K562 (cell line): Measurements from ENCODE around the gene AGRN. TPM values are rescaled to one million over a fixed set of nuclear protein-coding genes. Genes with fewer than 3 reads are reported as not detected.
A peak's percentile ranks its signal among the peaks of the same experiment; 100 is the strongest.

Source experiments
- CBX3 ChIP-seq, 2 experiments: IDR thresholded peaks; 1 replicate in 1 of 2; 2 replicates in 1 of 2; pipeline ENCODE4 v1.6.1; 2012; ENCODE audit warnings: inconsistent platforms in 2 of 2, low read length in 2 of 2, borderline replicate concordance in 1 of 2, control low read depth in 1 of 2
- CXXC5 ChIP-seq: fragments of 250-450 bp; sonication (Bioruptor Pico); IDR thresholded peaks from 2 replicates; pipeline ENCODE4 v1.8.0; 2022; ENCODE audit warnings: inconsistent platforms, mild to moderate bottlenecking, moderate library complexity
- GATAD2A ChIP-seq: fragments of 450-650 bp; IDR thresholded peaks from 2 replicates; pipeline ENCODE4 v1.6.1; 2017
- JUN ChIP-seq, 2 experiments: sonication (generic) in 1 of 2; formaldehyde crosslinking in 1 of 2; IDR thresholded peaks; 2 replicates each; pipeline versions ENCODE4 v1.6.1 to v1.8.0; 2012 to 2022; ENCODE audit warnings: borderline replicate concordance in 2 of 2, mild to moderate bottlenecking in 2 of 2, improper control_type of control experiment in 1 of 2, low read depth in 1 of 2, low read length in 1 of 2, missing genetic modification reagents in 1 of 2
- TEAD4 ChIP-seq, 2 experiments: sonication (generic) in 1 of 2; formaldehyde crosslinking in 1 of 2; IDR thresholded peaks; 2 replicates each; pipeline versions ENCODE4 v1.6.1 to v1.8.0; 2012 to 2022; ENCODE audit warnings: borderline replicate concordance in 1 of 2, inconsistent platforms in 1 of 2, low read length in 1 of 2, mild to moderate bottlenecking in 1 of 2, missing genetic modification reagents in 1 of 2
- XRCC5 ChIP-seq: fragments of 200-400 bp; formaldehyde crosslinking; IDR thresholded peaks from 2 replicates; pipeline ENCODE4 v1.6.1; 2017; ENCODE audit warnings: low read depth, mild to moderate bottlenecking, low read length
- ZBTB11 ChIP-seq, 3 experiments: fragments of 200-800 bp in 1 of 3; fragments of 250-450 bp in 1 of 3; fragments of 450-650 bp in 1 of 3; sonication (Bioruptor Pico) in 1 of 3; sonication (Bioruptor generic) in 1 of 3; formaldehyde crosslinking in 1 of 3; IDR thresholded peaks; 2 replicates each; pipeline versions ENCODE4 v1.6.1 to v1.8.0; 2016 to 2022; ENCODE audit warnings: mild to moderate bottlenecking in 2 of 3, missing genetic modification characterization in 2 of 3, missing compliant biosample characterization in 1 of 3, moderate library complexity in 1 of 3
- ZBTB17 ChIP-seq: fragments of 450-650 bp; formaldehyde crosslinking; IDR thresholded peaks from 2 replicates; pipeline ENCODE4 v1.4.0; 2020; ENCODE audit warnings: mild to moderate bottlenecking
- ZBTB7A ChIP-seq: IDR thresholded peaks from 2 replicates; pipeline ENCODE4 v1.6.1; 2011; ENCODE audit warnings: low read depth, mild to moderate bottlenecking, low read length, moderate library complexity, borderline replicate concordance; ENCODE audit not compliant: control insufficient read depth
- polyA plus RNA-seq, 8 experiments: library from polyadenylated mRNA; depleted of rRNA in 4 of 8; stranded (reverse) in 5 of 8; unstranded in 3 of 8; fragments of >200 nt; fragmentation: Nextera tagmentation in 2 of 8; fragmentation: Illumina TruSeq in 1 of 8; extraction: Ambion mirVana in 2 of 8; extraction: Trizol in 1 of 8; gene quantifications; 2 replicates each; pipeline versions ENCODE4 v1.2.1 to v1.2.3, GENCODE V29; 2011 to 2014; ENCODE audit warnings: inconsistent platforms in 1 of 8, missing spikeins in 1 of 8
- total RNA-seq, 7 experiments: library from RNA; depleted of rRNA in 6 of 7; stranded (reverse); fragments of >200 nt in 6 of 7; fragmentation: Illumina TruSeq in 2 of 7; extraction: Trizol in 2 of 7; gene quantifications; 2 replicates each; pipeline versions ENCODE4 v1.2.1 to v1.2.3, GENCODE V29; 2011 to 2021; ENCODE audit warnings: low replicate concordance in 1 of 7
- TF ChIP-seq, protein P1 (sequence below): sonication (generic); formaldehyde crosslinking; IDR thresholded peaks from 2 replicates; pipeline ENCODE4 v1.9.0; 2022; ENCODE audit warnings: mild to moderate bottlenecking, missing genetic modification reagents
- TF ChIP-seq, protein P2 (sequence below), 2 experiments: fragments of 450-650 bp; formaldehyde crosslinking in 1 of 2; IDR thresholded peaks; 2 replicates each; pipeline versions ENCODE4 v1.4.0 to v1.6.1; 2014 to 2020; ENCODE audit warnings: mild to moderate bottlenecking in 2 of 2, borderline replicate concordance in 1 of 2, low read depth in 1 of 2

The AGRN gene
- total and polyA plus RNA-seq, 9 of the 15 experiments (the other 6 are each of a cell fraction or from before 2014, with no cell fraction given), result 0.04 to 111 (median 18.1) TPM

GRCh38 chr1:1040004-1040991 is 20.4 kb downstream of the AGRN start (continued):
- TF ChIP-seq ZBTB7A (no peak; the same call in 1 of the 2 replicates), XRCC5 (no peak), ZBTB11 (CRISPR knock-in tag; IDR thresholded peaks at IDR 0.05) (no peak), CBX3 (IDR thresholded peaks at IDR 0.05; ENCODE audit: borderline replicate concordance in 1 of 2, low read length in 2 of 2) (0 out of 3 replicates have a peak, but pooled peaks of 1 of the 2 experiments have one; percentile 37), CXXC5 (CRISPR knock-in tag) (peak; percentile 87), ZBTB17 (CRISPR knock-in tag) (0 out of 2 replicates have a peak, but pooled peaks have one; percentile 55), GATAD2A (peak; percentile 65; the same call in 1 of the 2 replicates), JUN (IDR thresholded peaks at IDR 0.05; ENCODE audit: borderline replicate concordance, low read depth, low read length) (peak; percentile 29; the same call in 1 of the 2 replicates), JUN (CRISPR knock-in tag; IDR thresholded peaks at IDR 0.05; ENCODE audit: borderline replicate concordance) (no peak), TEAD4 (IDR thresholded peaks at IDR 0.05; ENCODE audit: low read length) (0 out of 2 replicates have a peak, but pooled peaks have one; percentile 14), TEAD4 (CRISPR knock-in tag; IDR thresholded peaks at IDR 0.05; ENCODE audit: borderline replicate concordance) (no peak)
- TF ChIP-seq, protein P1, sequence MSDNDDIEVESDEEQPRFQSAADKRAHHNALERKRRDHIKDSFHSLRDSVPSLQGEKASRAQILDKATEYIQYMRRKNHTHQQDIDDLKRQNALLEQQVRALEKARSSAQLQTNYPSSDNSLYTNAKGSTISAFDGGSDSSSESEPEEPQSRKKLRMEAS (CRISPR knock-in tag), result peak; percentile 80
- TF ChIP-seq, protein P2, sequence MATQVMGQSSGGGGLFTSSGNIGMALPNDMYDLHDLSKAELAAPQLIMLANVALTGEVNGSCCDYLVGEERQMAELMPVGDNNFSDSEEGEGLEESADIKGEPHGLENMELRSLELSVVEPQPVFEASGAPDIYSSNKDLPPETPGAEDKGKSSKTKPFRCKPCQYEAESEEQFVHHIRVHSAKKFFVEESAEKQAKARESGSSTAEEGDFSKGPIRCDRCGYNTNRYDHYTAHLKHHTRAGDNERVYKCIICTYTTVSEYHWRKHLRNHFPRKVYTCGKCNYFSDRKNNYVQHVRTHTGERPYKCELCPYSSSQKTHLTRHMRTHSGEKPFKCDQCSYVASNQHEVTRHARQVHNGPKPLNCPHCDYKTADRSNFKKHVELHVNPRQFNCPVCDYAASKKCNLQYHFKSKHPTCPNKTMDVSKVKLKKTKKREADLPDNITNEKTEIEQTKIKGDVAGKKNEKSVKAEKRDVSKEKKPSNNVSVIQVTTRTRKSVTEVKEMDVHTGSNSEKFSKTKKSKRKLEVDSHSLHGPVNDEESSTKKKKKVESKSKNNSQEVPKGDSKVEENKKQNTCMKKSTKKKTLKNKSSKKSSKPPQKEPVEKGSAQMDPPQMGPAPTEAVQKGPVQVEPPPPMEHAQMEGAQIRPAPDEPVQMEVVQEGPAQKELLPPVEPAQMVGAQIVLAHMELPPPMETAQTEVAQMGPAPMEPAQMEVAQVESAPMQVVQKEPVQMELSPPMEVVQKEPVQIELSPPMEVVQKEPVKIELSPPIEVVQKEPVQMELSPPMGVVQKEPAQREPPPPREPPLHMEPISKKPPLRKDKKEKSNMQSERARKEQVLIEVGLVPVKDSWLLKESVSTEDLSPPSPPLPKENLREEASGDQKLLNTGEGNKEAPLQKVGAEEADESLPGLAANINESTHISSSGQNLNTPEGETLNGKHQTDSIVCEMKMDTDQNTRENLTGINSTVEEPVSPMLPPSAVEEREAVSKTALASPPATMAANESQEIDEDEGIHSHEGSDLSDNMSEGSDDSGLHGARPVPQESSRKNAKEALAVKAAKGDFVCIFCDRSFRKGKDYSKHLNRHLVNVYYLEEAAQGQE (IDR thresholded peaks at IDR 0.05; ENCODE audit: borderline replicate concordance), result peak; percentile 18; the same call in 1 of the 2 replicates
- TF ChIP-seq, protein P2 (CRISPR knock-in tag; IDR thresholded peaks at IDR 0.05; ENCODE audit: low read depth), result no peak
